ENCODE results near the gene GLB1L2. TPM values are rescaled to one million over a fixed set of nuclear protein-coding genes. Genes with fewer than 3 reads are reported as not detected.
"Not testable (repeated sequence)": the region's sequence is repeated elsewhere in the genome, so short reads cannot be mapped to it uniquely, and the experiment has no call there.

The GLB1L2 gene
- total and polyA plus RNA-seq, 2 donors, result 1.5 to 8.1 TPM

DNA sequence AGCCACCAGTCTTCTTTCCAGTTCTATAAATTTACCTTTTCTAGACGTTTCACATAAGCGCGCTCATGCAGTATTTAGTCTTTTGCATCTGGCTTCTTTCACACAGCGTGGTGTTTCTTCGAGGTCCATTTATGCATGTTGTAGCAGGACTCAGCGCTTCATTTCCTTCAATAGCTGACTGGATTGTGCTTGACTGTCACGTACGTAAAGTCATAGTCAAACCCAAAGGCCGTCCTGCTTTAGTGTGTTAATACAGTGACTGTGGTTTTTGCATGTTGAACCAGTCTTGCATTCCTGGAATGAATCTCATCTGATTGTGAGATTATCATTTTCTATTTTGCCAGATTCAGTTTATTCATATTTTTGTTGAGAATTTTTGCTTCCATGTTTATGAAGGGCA is 37.1 kb upstream of the GLB1L2 start:
- 79% methylated on average over 9 of the region's 9 CpGs for WGBS

GRCh38 chr11:134312223-134312622 is 19.6 kb upstream of the GLB1L2 start:
- Histone ChIP-seq H3K36me3 (ENCODE audit: insufficient read depth) (no peaks in the 10 kb centered on the region), H3K4me3 (ENCODE audit: low read depth, low read length) (no peak overlapping the region), H3K27ac (ENCODE audit: low read depth) (no peak overlapping the region), H3K4me1 (ENCODE audit: insufficient read depth) (no peaks in the 10 kb centered on the region)
- DNase-seq (ENCODE audit: extremely low spot score), result no peak
- 87% methylated on average over 12 of the region's 12 CpGs for WGBS

More for the DNA sequence above, 37.1 kb upstream of the GLB1L2 start:
- DNase-seq (ENCODE audit: extremely low spot score), result no peak
- H3K36me3 ChIP-seq (ENCODE audit: insufficient read depth), result no peaks in the 10 kb centered on the region
- H3K27ac ChIP-seq (ENCODE audit: low read depth), result no peak overlapping the region
- H3K4me1 ChIP-seq (ENCODE audit: insufficient read depth), result no peaks in the 10 kb centered on the region
- H3K4me3 ChIP-seq (ENCODE audit: low read depth, low read length), result no peak overlapping the region

GRCh38 chr11:134312807-134313206 is 19.0 kb upstream of the GLB1L2 start:
- 58% methylated on average over 5 of the region's 5 CpGs for WGBS
- no peaks in the 10 kb centered on the region for H3K4me1 ChIP-seq (ENCODE audit: insufficient read depth)
- no peak overlapping the region for H3K27ac ChIP-seq (ENCODE audit: low read depth)
- H3K4me3 ChIP-seq (ENCODE audit: low read depth, low read length), result no peak overlapping the region
- no peak for DNase-seq (ENCODE audit: extremely low spot score)
- no peaks in the 10 kb centered on the region for H3K36me3 ChIP-seq (ENCODE audit: insufficient read depth)

DNA sequence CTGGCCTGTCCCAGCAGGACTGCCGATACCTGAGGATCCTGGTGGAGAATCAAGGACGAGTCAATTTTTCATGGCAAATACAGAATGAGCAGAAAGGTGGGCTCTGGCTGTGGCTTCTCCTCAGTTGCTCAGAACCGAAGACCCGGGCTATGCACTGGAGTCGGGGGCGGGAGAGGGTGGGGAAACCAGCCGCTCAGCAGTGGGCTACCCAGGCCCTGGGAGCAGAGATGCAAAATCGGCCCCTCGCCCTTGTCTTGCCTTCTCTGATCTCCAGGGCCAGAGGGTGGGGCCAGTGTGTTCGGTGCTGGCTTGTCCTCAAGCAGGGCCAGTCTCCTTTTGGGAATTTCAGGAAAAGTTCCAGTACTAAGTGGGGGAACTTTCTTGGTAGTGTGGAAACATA is 18.4 kb upstream of the GLB1L2 start:
- H3K27ac ChIP-seq (ENCODE audit: low read depth), result no peak overlapping the region
- DNase-seq (ENCODE audit: extremely low spot score), result no peak
- WGBS, result 85% methylated on average over 10 of the region's 10 CpGs
- H3K36me3 ChIP-seq (ENCODE audit: insufficient read depth), result no peaks in the 10 kb centered on the region
- H3K4me1 ChIP-seq (ENCODE audit: insufficient read depth), result no peaks in the 10 kb centered on the region
- H3K4me3 ChIP-seq (ENCODE audit: low read depth, low read length), result no peak overlapping the region

GRCh38 chr11:134313821-134314607 is 17.8 kb upstream of the GLB1L2 start:
- Histone ChIP-seq H3K27ac (ENCODE audit: low read depth) (no peak overlapping the region), H3K4me3 (ENCODE audit: low read depth, low read length) (no peak overlapping the region), H3K4me1 (ENCODE audit: insufficient read depth) (no peaks in the 10 kb centered on the region), H3K36me3 (ENCODE audit: insufficient read depth) (no peaks in the 10 kb centered on the region)
- DNase-seq (ENCODE audit: extremely low spot score), result no peak
- 89% methylated on average over 9 of the region's 9 CpGs for WGBS

DNA sequence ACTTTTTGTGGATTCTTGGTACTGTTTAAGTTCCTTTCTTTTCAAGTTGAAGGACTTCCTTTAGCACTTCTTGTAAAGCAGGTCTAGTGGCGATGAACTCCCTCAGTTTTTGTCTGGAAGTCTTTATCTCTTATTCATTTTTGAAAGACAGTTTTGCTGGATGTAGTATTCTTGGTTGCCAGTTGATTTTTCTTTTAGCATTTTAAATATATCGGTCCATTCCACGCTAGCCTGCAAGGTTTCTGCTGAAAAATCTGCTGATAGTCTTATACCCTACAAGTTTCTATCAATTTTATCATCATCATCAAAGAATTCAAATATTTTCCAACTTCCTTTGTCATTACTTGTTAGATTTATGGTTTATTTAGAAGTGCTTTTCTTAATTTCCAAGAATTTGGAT is 14.7 kb upstream of the GLB1L2 start:
- H3K27ac ChIP-seq (ENCODE audit: low read depth), result no peak overlapping the region
- H3K36me3 ChIP-seq (ENCODE audit: insufficient read depth), result no peaks in the 10 kb centered on the region
- H3K4me1 ChIP-seq (ENCODE audit: insufficient read depth), result no peaks in the 10 kb centered on the region
- H3K4me3 ChIP-seq (ENCODE audit: low read depth, low read length), result no peak overlapping the region
- WGBS, result 92% methylated on average over 3 of the region's 3 CpGs
- no peak for DNase-seq (ENCODE audit: extremely low spot score)

GRCh38 chr11:134321373-134321772 is 10.4 kb upstream of the GLB1L2 start:
- 95% methylated on average over 2 of the region's 2 CpGs for WGBS
- DNase-seq (ENCODE audit: extremely low spot score), result not testable (repeated sequence)

DNA sequence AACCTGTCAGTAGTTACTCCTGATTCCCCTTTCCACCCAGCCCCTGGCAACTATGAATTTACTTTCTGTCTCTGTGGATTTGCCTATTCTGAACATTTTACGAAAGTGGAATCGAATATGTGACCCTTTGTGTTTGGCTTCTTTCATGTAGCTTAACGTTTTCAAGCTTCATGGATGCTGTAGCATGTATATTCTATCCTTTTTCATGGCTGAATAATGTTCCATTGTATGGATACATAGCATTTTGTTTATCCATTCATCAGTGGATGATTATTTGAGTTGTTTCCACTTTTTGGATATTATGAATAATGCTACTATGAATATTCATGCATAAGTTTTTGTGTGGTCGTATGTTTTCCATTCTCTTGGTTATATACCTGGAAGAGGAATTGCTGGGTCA is 9.2 kb upstream of the GLB1L2 start:
- 88% methylated on average over 4 of the region's 4 CpGs for WGBS
- no peaks in the 10 kb centered on the region for H3K4me1 ChIP-seq (ENCODE audit: insufficient read depth)
- no peak overlapping the region for H3K27ac ChIP-seq (ENCODE audit: low read depth)

More at GRCh38 chr11:134321373-134321772, 10.4 kb upstream of the GLB1L2 start:
- not testable (repeated sequence) for H3K36me3 ChIP-seq (ENCODE audit: insufficient read depth); H3K4me3 ChIP-seq (ENCODE audit: low read depth, low read length); H3K27ac ChIP-seq (ENCODE audit: low read depth); H3K4me1 ChIP-seq (ENCODE audit: insufficient read depth)

DNA sequence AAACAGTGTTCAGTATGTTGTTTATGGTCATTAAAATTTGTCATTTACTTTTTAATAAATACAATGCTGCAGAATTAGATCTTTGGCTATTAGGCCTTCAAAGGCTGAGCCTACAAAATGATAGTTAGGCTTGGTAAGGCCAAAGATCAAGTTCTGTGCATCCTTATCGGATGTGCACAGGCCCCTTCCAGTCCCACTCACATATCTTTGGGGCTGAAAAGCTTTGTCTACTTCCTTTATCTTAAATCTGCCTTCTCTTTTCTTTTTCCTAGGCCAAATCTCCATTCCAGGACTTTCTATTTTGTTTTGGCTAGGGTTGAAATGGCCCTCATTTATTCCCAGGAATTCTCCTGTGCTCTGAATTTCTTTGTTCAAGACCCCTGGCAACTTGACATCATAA is 3.4 kb upstream of the GLB1L2 start:
- WGBS, result 92% methylated on average over 1 of the region's 1 CpG
- Histone ChIP-seq H3K36me3 (ENCODE audit: insufficient read depth) (no peaks in the 10 kb centered on the region), H3K4me1 (ENCODE audit: insufficient read depth) (no peaks in the 10 kb centered on the region), H3K27ac (ENCODE audit: low read depth) (no peak overlapping the region), H3K4me3 (ENCODE audit: low read depth, low read length) (no peak overlapping the region)
- DNase-seq (ENCODE audit: extremely low spot score), result no peak

More for the DNA sequence above, 9.2 kb upstream of the GLB1L2 start:
- no peak for DNase-seq (ENCODE audit: extremely low spot score)
- Histone ChIP-seq H3K4me3 (ENCODE audit: low read depth, low read length) (no peak overlapping the region), H3K36me3 (ENCODE audit: insufficient read depth) (no peaks in the 10 kb centered on the region)

GRCh38 chr11:134330611-134331353 is 1.0 kb upstream of the GLB1L2 start:
- Histone ChIP-seq H3K36me3 (ENCODE audit: insufficient read depth) (no peaks in the 10 kb centered on the region), H3K27ac (ENCODE audit: low read depth) (no peak overlapping the region), H3K4me1 (ENCODE audit: insufficient read depth) (no peaks in the 10 kb centered on the region), H3K4me3 (ENCODE audit: low read depth, low read length) (no peak overlapping the region)
- 28% methylated on average over 22 of the region's 22 CpGs for WGBS
- no peak for DNase-seq (ENCODE audit: extremely low spot score)

DNA sequence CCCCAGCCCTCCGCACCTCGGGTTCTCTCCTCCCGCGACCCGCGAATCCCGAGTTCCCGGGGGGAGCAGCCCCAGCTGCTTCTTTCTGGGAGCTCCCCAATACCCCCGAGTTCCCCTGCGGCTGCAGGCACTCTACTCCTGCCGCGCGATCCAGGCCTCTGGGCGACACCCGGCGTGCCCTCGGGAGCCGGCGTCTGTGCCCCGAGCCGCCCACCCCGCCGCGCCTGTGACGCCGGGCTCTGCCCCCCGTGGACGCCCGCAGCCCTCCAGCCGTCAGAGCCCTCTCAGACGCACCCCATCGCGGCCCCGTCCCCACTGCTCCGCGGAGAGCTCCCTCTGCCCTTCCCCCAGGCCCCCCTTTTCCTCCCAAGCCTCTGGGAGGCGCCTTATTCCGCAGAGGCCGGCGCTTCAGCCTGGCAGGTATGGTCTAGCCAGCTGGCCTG is 422 bp downstream of the GLB1L2 start:
- Histone ChIP-seq H3K36me3 (ENCODE audit: insufficient read depth) (no peaks in the 10 kb centered on the region), H3K27ac (ENCODE audit: low read depth) (no peak overlapping the region), H3K4me3 (ENCODE audit: low read depth, low read length) (peak overlapping the region; percentile 24), H3K4me1 (ENCODE audit: insufficient read depth) (no peaks in the 10 kb centered on the region)
- 2% methylated on average over 40 of the region's 40 CpGs for WGBS
- no peak for DNase-seq (ENCODE audit: extremely low spot score)

DNA sequence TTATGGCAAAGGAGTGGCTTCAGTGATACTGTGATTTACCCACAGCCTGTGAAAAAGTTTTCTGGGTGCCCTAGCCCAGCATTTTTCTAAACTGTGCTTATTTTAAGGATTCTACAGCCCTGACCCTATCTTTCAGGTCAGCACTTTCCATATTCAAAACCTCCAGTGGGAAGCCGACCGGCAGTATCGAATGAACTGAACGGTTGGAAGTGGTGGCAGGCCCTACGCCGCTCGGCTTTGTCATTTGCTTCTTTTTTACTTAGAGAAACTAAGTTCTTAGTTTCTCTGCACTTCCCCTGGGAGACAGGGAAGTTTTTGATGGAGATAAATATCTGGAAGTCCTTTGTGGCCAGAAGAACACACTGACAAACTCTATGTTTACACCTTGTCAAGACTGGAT is 994 bp downstream of the GLB1L2 start:
- Histone ChIP-seq H3K36me3 (ENCODE audit: insufficient read depth) (no peaks in the 10 kb centered on the region), H3K4me1 (ENCODE audit: insufficient read depth) (no peaks in the 10 kb centered on the region), H3K4me3 (ENCODE audit: low read depth, low read length) (no peak overlapping the region), H3K27ac (ENCODE audit: low read depth) (no peak overlapping the region)
- WGBS, result 52% methylated on average over 7 of the region's 7 CpGs
- DNase-seq (ENCODE audit: extremely low spot score), result no peak

- DNase-seq (ENCODE audit: extremely low spot score), result no peak
- H3K4me3 ChIP-seq (ENCODE audit: low read depth, low read length), result no peak overlapping the region
- H3K27ac ChIP-seq (ENCODE audit: low read depth), result no peak overlapping the region
- no peaks in the 10 kb centered on the region for H3K36me3 ChIP-seq (ENCODE audit: insufficient read depth)
- WGBS, result 68% methylated on average over 7 of the region's 7 CpGs
- H3K4me1 ChIP-seq (ENCODE audit: insufficient read depth), result no peaks in the 10 kb centered on the region
Measured at GRCh38 chr11:134333312-134333711, 1.5 kb downstream of the GLB1L2 start.

DNA sequence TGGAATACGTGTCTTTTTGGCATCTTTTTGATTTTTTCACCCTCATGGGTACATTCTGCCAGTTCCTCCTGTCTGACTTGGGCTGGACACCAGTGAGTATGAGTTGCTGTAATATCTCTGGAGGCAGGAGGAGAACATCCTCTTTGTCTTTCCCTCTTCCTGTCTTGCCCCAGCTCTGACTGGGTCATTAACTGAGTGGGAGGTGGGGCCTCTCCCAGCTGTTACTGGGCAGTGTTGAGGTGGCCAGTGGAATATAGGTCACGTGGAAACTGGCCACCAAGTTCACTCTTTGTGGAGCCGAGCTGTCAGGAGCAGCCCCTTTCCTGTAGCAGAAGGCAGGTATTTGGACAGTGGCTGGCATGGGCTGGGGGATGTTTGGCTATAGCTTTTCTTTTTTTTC is 2.2 kb downstream of the GLB1L2 start:
- H3K36me3 ChIP-seq (ENCODE audit: insufficient read depth), result no peaks in the 10 kb centered on the region
- no peaks in the 10 kb centered on the region for H3K4me1 ChIP-seq (ENCODE audit: insufficient read depth)
- H3K4me3 ChIP-seq (ENCODE audit: low read depth, low read length), result no peak overlapping the region
- WGBS, result 69% methylated on average over 3 of the region's 3 CpGs
- no peak overlapping the region for H3K27ac ChIP-seq (ENCODE audit: low read depth)
- DNase-seq (ENCODE audit: extremely low spot score), result no peak

Data from urinary bladder (tissue), 4 donors.